ENCODE data around the gene RGS10.

RGS10 gene

GRCh38 chr10:119509909-119510451 lies 32.5 kb downstream of the RGS10 start:
- in situ Hi-C loops (cut with HindIII; ENCODE audit: low sequenced_read_pairs) = no loop called here
- H3K4me3 ChIP-seq (ENCODE audit: low read depth, low read length) = no peak overlapping the region

GRCh38 chr10:119507115-119507514 lies 35.4 kb downstream of the RGS10 start:
- DNase-seq (ENCODE audit: low read depth) = no peak
- TF ChIP-seq, protein P1, sequence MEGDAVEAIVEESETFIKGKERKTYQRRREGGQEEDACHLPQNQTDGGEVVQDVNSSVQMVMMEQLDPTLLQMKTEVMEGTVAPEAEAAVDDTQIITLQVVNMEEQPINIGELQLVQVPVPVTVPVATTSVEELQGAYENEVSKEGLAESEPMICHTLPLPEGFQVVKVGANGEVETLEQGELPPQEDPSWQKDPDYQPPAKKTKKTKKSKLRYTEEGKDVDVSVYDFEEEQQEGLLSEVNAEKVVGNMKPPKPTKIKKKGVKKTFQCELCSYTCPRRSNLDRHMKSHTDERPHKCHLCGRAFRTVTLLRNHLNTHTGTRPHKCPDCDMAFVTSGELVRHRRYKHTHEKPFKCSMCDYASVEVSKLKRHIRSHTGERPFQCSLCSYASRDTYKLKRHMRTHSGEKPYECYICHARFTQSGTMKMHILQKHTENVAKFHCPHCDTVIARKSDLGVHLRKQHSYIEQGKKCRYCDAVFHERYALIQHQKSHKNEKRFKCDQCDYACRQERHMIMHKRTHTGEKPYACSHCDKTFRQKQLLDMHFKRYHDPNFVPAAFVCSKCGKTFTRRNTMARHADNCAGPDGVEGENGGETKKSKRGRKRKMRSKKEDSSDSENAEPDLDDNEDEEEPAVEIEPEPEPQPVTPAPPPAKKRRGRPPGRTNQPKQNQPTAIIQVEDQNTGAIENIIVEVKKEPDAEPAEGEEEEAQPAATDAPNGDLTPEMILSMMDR (IDR thresholded peaks at IDR 0.05; ENCODE audit: low read depth, low read length, missing control alignments) = no peak
- H3K4me3 ChIP-seq (ENCODE audit: low read depth, low read length) = no peak overlapping the region
- in situ Hi-C loops (cut with HindIII; ENCODE audit: low sequenced_read_pairs) = no loop called here

More at GRCh38 chr10:119509909-119510451, 32.5 kb downstream of the RGS10 start:
- no peak for DNase-seq (ENCODE audit: low read depth)
- TF ChIP-seq, protein P1 (IDR thresholded peaks at IDR 0.05; ENCODE audit: low read depth, low read length, missing control alignments) = no peak

GRCh38 chr10:119505588-119506315 lies 36.8 kb downstream of the RGS10 start:
- no peak overlapping the region for H3K4me3 ChIP-seq (ENCODE audit: low read depth, low read length)
- in situ Hi-C loops (cut with HindIII; ENCODE audit: low sequenced_read_pairs) = no loop called here
- TF ChIP-seq, protein P1 (IDR thresholded peaks at IDR 0.05; ENCODE audit: low read depth, low read length, missing control alignments) = no peak
- DNase-seq (ENCODE audit: low read depth) = no peak

GRCh38 chr10:119505131-119505551 lies 37.4 kb downstream of the RGS10 start:
- in situ Hi-C loops (cut with HindIII; ENCODE audit: low sequenced_read_pairs) = no loop called here
- H3K4me3 ChIP-seq (ENCODE audit: low read depth, low read length) = no peak overlapping the region
- DNase-seq (ENCODE audit: low read depth) = peak; percentile 51
- TF ChIP-seq, protein P1 (IDR thresholded peaks at IDR 0.05; ENCODE audit: low read depth, low read length, missing control alignments) = no peak

DNA sequence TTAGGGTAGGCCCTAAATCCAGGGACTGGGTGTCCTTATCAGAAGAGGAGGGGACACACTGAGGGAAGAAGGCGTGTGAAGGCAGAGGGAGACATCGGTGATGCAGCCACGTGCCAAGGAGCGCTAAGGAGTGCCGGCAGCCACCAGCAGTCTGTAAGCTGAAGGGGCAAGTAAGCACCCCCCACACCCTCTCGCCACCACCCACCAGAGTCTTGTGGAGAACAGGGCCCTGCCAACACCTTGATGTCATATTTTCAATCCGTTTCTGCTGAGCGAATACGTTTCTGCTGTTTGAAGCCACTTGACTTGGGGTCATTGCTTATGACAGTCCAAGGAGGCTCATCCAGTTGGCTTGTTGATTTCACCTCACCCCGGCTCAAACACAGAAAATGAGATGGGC lies 37.9 kb downstream of the RGS10 start:
- TF ChIP-seq, protein P1 (IDR thresholded peaks at IDR 0.05; ENCODE audit: low read depth, low read length, missing control alignments) = no peak
- H3K4me3 ChIP-seq (ENCODE audit: low read depth, low read length) = no peak overlapping the region
- no peak for DNase-seq (ENCODE audit: low read depth)
- in situ Hi-C loops (cut with HindIII; ENCODE audit: low sequenced_read_pairs) = no loop called here

DNA sequence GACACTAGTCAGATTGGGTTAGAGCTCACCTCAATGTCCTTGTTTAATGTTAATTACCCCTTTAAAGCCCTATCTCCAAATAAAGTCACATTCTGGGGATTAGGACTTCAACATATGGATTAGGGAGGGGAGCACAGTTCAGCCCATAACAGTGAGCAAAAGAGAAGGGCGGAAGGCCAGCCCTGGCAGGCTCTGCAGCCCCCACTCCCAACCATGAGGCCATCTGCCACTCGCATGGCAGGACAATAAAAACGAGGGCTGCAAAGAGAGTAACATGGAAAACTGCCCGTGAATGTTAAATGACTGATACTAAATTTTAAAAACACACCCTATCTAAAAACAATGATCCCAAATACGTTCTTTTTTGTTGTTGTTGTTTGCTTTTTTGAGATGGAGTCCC lies 38.7 kb downstream of the RGS10 start:
- no peak overlapping the region for H3K4me3 ChIP-seq (ENCODE audit: low read depth, low read length)
- DNase-seq (ENCODE audit: low read depth) = no peak
- TF ChIP-seq, protein P1 (IDR thresholded peaks at IDR 0.05; ENCODE audit: low read depth, low read length, missing control alignments) = no peak
- in situ Hi-C loops (cut with HindIII; ENCODE audit: low sequenced_read_pairs) = no loop called here

Data from astrocyte of the cerebellum (primary cell).